Tibial nerve (tissue), 3 donors: ENCODE results near the gene GCLM.

Experiments used
- CTCF ChIP-seq, 5 experiments: fragments of 200-600 bp in 3 of 5; fragments of 450-650 bp in 2 of 5; sonication (generic) in 3 of 5; IDR thresholded peaks; one replicate each; pipeline ENCODE4 v1.5.1; 2016 to 2019; ENCODE audit warnings: antibody characterized with exemption in 5 of 5, mild to moderate bottlenecking in 3 of 5, moderate library complexity in 2 of 5
- POLR2A ChIP-seq, 2 donors: fragments of 450-650 bp; IDR thresholded peaks; one replicate each; pipeline ENCODE4 v1.6.1; 2017; ENCODE audit warnings: antibody characterized with exemption in 2 of 2, mild to moderate bottlenecking in 2 of 2, moderate library complexity in 2 of 2

- TF ChIP-seq POLR2A (IDR thresholded peaks at IDR 0.05) (no peak), CTCF (IDR thresholded peaks at IDR 0.05) (no peak)
Measured at GRCh38 chr1:93839307-93839706, 69.9 kb downstream of the GCLM start.
